Activated naive CD4-positive, alpha-beta T cell (primary cell): Measurements from ENCODE around the gene ANTKMT.

ENCODE experiments used
- DNase-seq, 4 experiments: peaks; one replicate each; lab custom pipeline; 2025; lab: John Stamatoyannopoulos, UW

The ANTKMT gene

GRCh38 chr16:764848-765487 is 44.0 kb downstream of the ANTKMT start:
- DNase-seq = no peak

DNA sequence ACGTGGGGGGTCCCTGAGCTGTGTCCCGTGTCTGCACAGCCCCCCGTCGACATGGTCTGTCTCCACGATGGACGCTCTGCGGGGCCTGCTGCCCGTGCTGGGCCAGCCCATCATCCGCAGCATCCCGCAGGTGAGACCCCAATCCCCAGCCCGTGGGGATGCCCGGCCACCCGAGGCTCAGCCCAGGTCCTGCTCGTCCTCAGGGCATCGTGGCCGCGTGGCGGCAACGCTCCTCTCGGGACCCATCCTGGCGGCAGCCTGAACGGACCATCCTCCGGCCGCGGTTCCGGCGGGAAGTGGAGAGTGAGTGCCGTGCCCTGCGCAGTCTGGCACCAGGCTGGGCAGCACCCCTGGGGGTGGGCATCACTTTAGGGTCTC is 44.5 kb downstream of the ANTKMT start:
- no peak for DNase-seq

- no peak for DNase-seq
Observed at GRCh38 chr16:766008-766819, 45.3 kb downstream of the ANTKMT start.

- no peak for DNase-seq
Observed at GRCh38 chr16:766820-767640, 46.1 kb downstream of the ANTKMT start.

- DNase-seq = no peak
Observed at GRCh38 chr16:767743-768235, 46.8 kb downstream of the ANTKMT start.

- DNase-seq = no peak
Observed at GRCh38 chr16:768428-768827, 47.5 kb downstream of the ANTKMT start.

DNA sequence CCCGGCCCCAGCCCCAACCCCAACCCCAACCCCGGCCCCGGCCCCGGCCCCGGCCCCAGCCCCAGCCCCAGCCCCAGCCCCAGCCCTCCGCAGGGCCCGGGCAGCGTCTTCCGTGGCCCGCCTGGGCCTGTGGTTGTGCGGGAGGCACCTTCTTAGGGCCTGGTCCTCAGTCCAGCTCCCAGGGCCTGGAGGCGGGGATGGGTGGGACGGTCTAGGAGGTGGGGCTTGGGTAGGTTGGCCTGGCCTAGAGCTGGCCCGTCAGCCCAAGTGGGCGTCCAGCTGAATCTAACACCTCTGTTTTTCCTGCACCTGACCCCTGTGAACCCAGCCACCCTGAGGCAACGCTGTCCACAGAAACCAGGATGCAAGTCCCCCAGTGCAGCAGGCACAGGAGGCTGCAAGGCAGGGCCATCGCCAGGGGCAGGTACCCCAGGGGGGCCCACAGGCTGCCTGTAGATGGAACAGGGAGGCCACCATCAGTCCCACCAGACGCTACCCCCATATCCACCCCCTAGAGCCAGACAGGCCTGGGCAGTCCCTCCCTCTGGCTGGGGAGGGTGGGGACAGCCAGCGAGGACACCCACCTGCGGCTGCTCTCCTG is 48.3 kb downstream of the ANTKMT start:
- DNase-seq = no peak

- no peak for DNase-seq
Observed at GRCh38 chr16:769934-770333, 49.0 kb downstream of the ANTKMT start.

- DNase-seq = no peak
Observed at GRCh38 chr16:770411-770810, 49.5 kb downstream of the ANTKMT start.
